Measurements from ENCODE around the gene SYNDIG1. TPM values are rescaled to one million over a fixed set of nuclear protein-coding genes. Genes with fewer than 3 reads are reported as not detected.

Gene SYNDIG1
- total RNA-seq, 2 experiments from 2014 or later: not detected

- H3K4me1 Mint-ChIP-seq (ENCODE audit: low read depth): no peaks in the 10 kb centered on the region
- no peak overlapping the region for H3K27ac ChIP-seq (ENCODE audit: low read depth in 1 of 2, low read length in 2 of 2)
- peaks cover 0 to 8% of the 10 kb centered on the region in 2 experiments for H3K9me3 ChIP-seq (ENCODE audit: control insufficient read depth in 1 of 2, insufficient read depth in 1 of 2, low read length in 2 of 2)
- no peaks in the 10 kb centered on the region for H3K4me1 ChIP-seq (ENCODE audit: insufficient read depth, low read length)
- H3K4me3 Mint-ChIP-seq: no peak overlapping the region
- H3K36me3 Mint-ChIP-seq (ENCODE audit: low read depth): no peaks in the 10 kb centered on the region
- H3K27me3 ChIP-seq (ENCODE audit: control insufficient read depth in 1 of 2, insufficient read depth in 2 of 2, low read length in 2 of 2): peaks cover 0 to 3% of the 10 kb centered on the region in 2 experiments
- ChIA-PET CTCF (no interaction called here), POLR2A (no interaction called here)
- intact Hi-C loops (cut with DNase I, micrococcal nuclease): no loop called here
- DNase-seq (no peak), ATAC-seq (ENCODE audit: poor library complexity) (no peak)
- H3K27ac Mint-ChIP-seq: no peak overlapping the region
- no peaks in the 10 kb centered on the region for H3K27me3 Mint-ChIP-seq
- no peak for TF ChIP-seq CTCF (IDR thresholded peaks at IDR 0.05)
- no peaks in the 10 kb centered on the region for H3K9me3 Mint-ChIP-seq
- no peaks in the 10 kb centered on the region for H3K36me3 ChIP-seq (ENCODE audit: insufficient read depth, low read length)
- no peak overlapping the region for H3K4me3 ChIP-seq (ENCODE audit: low read length)
Observed at GRCh38 chr20:24503352-24503931, 34.0 kb downstream of the SYNDIG1 start.

GRCh38 chr20:24504331-24505285 lies 35.2 kb downstream of the SYNDIG1 start:
- no peaks in the 10 kb centered on the region for H3K27me3 Mint-ChIP-seq
- no peak for ATAC-seq (ENCODE audit: poor library complexity)

GRCh38 chr20:24506146-24506545 lies 36.7 kb downstream of the SYNDIG1 start:
- no peaks in the 10 kb centered on the region for H3K36me3 ChIP-seq (ENCODE audit: insufficient read depth, low read length)
- intact Hi-C loops (cut with DNase I, micrococcal nuclease): no loop called here
- H3K27me3 Mint-ChIP-seq: no peaks in the 10 kb centered on the region

More at GRCh38 chr20:24504331-24505285, 35.2 kb downstream of the SYNDIG1 start:
- CTCF ChIA-PET: no interaction called here
- H3K27me3 ChIP-seq (ENCODE audit: control insufficient read depth in 1 of 2, insufficient read depth in 2 of 2, low read length in 2 of 2): peaks cover under 1 to 3% of the 10 kb centered on the region in 2 experiments
- H3K36me3 ChIP-seq (ENCODE audit: insufficient read depth, low read length): no peaks in the 10 kb centered on the region
- no peak overlapping the region for H3K27ac ChIP-seq (ENCODE audit: low read depth in 1 of 2, low read length in 2 of 2)
- TF ChIP-seq CTCF (IDR thresholded peaks at IDR 0.05): no peak
- Mint-ChIP-seq H3K4me1 (ENCODE audit: low read depth) (no peaks in the 10 kb centered on the region), H3K4me3 (no peak overlapping the region), H3K9me3 (no peaks in the 10 kb centered on the region), H3K27ac (no peak overlapping the region), H3K36me3 (ENCODE audit: low read depth) (no peaks in the 10 kb centered on the region)
- no peak for DNase-seq
- POLR2A ChIA-PET: no interaction called here
- intact Hi-C loops (cut with DNase I, micrococcal nuclease): no loop called here
- H3K4me3 ChIP-seq (ENCODE audit: low read length): no peak overlapping the region
- no peaks in the 10 kb centered on the region for H3K4me1 ChIP-seq (ENCODE audit: insufficient read depth, low read length)
- H3K9me3 ChIP-seq (ENCODE audit: control insufficient read depth in 1 of 2, insufficient read depth in 1 of 2, low read length in 2 of 2): peaks cover 0 to 8% of the 10 kb centered on the region in 2 experiments

More at GRCh38 chr20:24506146-24506545, 36.7 kb downstream of the SYNDIG1 start:
- Mint-ChIP-seq H3K9me3 (no peaks in the 10 kb centered on the region), H3K4me1 (ENCODE audit: low read depth) (no peaks in the 10 kb centered on the region), H3K4me3 (no peak overlapping the region), H3K27ac (no peak overlapping the region), H3K36me3 (ENCODE audit: low read depth) (no peaks in the 10 kb centered on the region)
- Histone ChIP-seq H3K27me3 (ENCODE audit: control insufficient read depth in 1 of 2, insufficient read depth in 2 of 2, low read length in 2 of 2) (peaks cover 3 to 5% of the 10 kb centered on the region in 2 experiments), H3K4me1 (ENCODE audit: insufficient read depth, low read length) (no peaks in the 10 kb centered on the region), H3K27ac (ENCODE audit: low read depth in 1 of 2, low read length in 2 of 2) (no peak overlapping the region), H3K4me3 (ENCODE audit: low read length) (no peak overlapping the region), H3K9me3 (ENCODE audit: control insufficient read depth in 1 of 2, insufficient read depth in 1 of 2, low read length in 2 of 2) (peaks cover 0 to 8% of the 10 kb centered on the region in 2 experiments)
- ChIA-PET CTCF (no interaction called here), POLR2A (no interaction called here)
- DNase-seq (no peak), ATAC-seq (ENCODE audit: poor library complexity) (no peak)
- no peak for TF ChIP-seq CTCF (IDR thresholded peaks at IDR 0.05)
